HG02678 (cell line): ENCODE measurements around the gene DTX2.
"Not testable (repeated sequence)": the region's sequence is repeated elsewhere in the genome, so short reads cannot be mapped to it uniquely, and the experiment has no call there.

Source experiments
- ATAC-seq: cut with Tn5 transposase; IDR thresholded peaks from one replicate; pipeline ENCODE4 v1.9.1; 2021; ENCODE audit warnings: mild to moderate bottlenecking, moderate library complexity; ENCODE audit not compliant: unreplicated experiment

Gene DTX2

DNA sequence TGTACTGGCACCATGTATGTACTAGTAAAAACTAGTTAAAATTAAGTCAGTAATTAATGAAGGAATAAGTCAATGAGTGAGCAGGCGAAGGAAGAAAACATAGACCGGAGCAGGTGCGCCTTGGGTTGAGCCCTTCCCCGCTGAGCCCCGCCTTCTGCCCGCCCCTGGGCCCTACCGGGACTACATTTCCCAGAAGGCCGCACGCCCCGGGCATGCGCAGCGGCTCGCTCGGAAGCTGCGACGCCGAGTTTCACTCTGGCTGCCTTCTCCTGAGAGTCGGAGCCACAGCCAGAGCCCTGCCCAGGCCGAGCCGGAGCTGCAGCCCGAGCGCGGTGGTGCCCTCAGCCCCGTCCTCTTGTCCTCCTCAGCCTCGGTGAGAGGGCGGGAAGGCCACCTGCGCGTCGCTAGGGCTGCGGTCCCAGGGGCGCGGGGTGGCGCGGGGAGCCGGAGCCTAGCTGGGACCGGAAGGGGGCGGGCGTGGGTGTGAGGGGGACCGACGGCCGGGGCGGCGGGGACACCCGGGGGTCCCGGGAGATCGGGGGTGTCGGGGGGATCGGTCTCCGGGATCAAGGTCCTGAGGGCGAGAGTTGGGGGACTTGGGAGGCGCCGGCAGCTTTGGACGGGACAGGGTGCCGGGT is at the start of gene DTX2:
DTX2 (plus strand) TSS at position 246 of the 638 bp plus-strand sequence. CDS start 18,801 bp downstream, outside the sequence.
- ATAC-seq: peak; percentile 97

- ATAC-seq: no peak
These were observed 49.3 kb upstream of the DTX2 start for GRCh38 chr7:76412249-76412648.

GRCh38 chr7:76417654-76418310 is 43.7 kb upstream of the DTX2 start:
- not testable (repeated sequence) for ATAC-seq

DNA sequence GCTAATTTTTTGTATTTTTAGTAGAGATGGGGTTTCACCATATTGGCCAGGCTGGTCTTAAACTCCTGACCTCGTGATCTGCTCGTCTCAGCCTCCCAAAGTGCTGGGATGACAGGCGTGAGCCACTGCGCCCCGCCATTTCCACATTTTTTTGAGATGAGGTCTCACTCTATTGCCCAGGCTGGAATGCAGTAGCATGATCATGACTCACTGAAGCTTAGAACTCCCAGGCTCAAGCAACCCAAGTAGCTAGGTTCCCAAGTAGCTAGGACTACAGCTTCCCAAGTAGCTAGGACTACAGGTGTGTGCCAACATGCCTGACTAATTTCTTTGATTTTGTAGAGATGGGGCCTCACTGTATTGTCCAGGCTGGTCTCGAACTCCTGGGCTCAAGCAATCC is 40.4 kb upstream of the DTX2 start:
- ATAC-seq: not testable (repeated sequence)

- no peak for ATAC-seq
These were observed 37.7 kb upstream of the DTX2 start for GRCh38 chr7:76423666-76424412.

GRCh38 chr7:76424413-76425111 is 36.9 kb upstream of the DTX2 start, which contains the start of gene ZP3:
ZP3 (plus strand) TSS chr7:76424950; CDS start chr7:76424965, 15 bp downstream.
- peak; percentile 64 for ATAC-seq

DNA sequence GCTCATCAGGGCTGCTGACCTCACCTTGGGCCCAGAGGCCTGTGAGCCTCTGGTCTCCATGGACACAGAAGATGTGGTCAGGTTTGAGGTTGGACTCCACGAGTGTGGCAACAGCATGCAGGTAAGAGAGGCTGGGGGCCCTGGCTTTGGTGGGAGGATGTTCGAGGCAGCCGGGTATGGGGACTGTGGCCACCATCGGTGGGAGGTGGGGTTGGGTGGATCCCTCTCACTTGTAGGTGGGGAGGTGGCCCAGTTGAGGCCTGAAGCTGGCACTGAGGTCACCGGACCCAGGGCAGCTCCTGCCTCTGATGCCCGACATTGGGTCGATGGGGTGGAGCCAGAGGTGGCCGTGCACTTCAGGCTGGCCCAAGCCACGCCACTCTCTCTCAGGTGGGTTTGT is 36.4 kb upstream of the DTX2 start:
- ATAC-seq: no peak

DNA sequence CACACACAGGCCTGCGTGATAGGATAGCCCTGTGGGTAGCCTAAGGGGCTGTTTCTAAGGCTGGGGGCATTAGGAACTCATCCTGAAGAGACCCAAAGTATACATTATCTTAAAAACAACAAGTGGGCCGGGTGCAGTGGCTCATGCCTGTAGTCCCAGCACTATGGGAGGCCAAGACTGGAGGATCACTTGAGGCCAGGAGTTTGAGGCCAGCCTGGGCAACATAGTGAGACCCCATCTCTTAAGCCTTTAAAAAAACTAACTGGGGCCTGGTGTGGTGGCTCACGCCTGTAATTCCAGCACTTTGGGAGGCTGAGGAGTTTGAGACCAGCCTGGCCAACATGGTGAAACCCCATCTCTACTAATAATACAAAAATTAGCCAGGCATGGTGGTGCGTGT is 36.0 kb upstream of the DTX2 start:
- ATAC-seq: not testable (repeated sequence)

GRCh38 chr7:76426246-76426645 is 35.3 kb upstream of the DTX2 start:
- ATAC-seq: no peak

DNA sequence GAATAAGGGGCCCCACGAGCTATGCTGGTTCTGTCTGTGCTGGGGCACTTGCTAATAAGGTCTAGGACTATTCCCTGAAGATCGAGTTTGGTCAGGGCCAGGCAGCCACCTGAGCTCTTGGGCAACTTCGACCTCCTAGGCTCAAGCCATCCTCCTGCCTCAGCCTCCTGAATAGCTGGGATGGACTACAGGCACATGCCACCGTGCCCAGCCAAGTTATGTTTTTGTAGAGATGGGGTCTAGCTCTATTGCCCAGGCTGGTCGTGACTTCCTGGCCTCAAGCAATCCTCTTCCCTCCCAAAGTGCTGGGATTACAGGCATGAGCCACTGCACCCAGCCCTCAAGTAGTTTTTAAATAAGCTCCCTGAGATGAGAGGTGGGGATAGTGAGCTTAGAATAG is 33.9 kb upstream of the DTX2 start:
- ATAC-seq: no peak

DNA sequence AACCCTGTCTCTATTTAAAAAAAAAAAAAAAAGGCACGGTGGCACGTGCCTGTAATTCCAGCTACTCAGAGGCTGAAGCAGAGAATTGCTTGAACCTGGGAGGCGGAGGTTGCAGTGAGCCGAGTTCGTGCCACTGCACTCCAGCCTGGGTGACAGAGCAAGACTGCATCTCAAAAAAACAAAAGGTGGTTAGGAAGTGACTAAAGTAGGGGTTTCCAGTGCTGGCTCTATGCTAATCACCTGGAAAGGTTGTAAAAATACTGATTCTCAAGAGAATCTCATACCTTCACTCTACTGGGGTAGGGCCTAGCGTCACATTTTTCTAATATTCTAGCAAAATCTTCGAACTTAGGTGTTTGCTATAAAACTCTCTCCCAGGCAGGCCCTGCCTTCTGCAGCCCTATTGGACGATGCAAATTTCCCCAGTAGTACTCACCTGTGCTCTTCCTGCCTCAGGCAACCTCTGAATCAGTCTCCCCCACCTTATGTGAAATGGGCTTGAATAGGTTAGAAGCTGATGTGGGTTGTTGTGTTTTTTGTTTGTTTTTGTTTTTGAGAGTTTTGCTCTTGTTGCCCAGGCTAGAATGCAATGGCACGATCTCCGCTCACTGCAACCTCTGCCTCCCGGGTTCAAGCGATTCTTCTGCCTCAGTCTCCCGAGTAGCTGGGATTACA is 33.2 kb upstream of the DTX2 start:
- no peak for ATAC-seq

DNA sequence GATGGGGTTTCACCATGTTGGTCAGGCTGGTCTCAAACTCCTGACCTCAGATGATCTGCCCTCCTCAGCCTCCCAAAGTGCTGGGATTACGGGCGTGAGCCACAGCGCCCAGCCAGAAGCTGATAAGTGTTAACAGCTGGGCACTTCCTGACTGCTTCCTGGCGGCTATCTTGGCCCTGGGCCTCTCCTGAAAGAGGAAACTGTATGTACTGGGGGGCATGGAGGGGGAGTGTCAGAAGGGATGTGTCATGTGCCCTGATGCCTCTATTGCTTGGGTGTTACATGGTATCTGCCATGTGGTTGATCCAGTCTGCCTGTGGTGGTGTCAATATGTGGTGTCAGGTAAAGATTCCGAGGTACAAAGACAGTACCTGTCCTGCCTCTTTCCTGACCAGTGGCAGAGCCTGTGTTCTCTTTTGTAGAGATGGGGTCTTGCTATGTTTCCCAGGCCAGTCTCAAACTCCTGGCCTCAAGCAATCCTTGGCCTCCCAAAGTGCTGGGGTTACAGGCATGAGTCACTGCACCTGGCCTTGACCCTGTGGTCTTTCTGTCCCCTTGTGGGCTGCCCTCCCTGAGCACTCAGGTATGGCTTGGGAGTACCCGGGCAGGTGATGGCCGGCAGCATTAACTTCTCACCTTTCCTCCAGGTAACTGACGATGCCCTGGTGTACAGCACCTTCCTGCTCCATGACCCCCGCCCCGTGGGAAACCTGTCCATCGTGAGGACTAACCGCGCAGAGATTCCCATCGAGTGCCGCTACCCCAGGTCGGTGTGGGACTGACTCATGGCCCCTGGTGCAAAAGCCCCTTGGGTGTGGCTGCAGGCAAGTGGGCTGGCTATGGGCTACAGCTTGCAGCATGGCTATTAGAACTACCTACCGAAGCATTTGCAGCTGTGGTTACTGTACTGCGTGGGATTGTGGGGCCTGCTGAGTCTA is 32.4 kb upstream of the DTX2 start:
- ATAC-seq: no peak

DNA sequence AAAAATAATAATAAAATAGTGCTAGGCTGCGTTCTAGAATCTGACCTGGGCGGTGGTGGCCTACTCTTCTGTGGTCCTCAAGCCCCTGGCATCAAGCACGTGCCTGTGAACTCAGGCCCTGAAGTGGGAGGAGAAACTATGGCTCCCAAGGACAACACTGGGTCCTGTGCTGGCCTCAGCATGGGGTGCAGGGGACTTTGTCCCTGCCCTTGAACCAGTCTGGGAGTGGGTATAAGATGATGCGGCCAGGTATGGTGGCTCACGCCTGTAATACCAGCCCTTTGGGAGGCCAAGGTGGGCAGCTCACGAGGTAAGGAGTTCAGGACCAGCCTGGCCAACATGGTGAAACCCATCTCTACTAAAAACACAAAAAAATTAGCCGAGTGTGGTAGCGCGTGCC is 31.3 kb upstream of the DTX2 start:
- ATAC-seq: no peak

- no peak for ATAC-seq
These were observed 30.7 kb upstream of the DTX2 start for GRCh38 chr7:76430836-76431235.

DNA sequence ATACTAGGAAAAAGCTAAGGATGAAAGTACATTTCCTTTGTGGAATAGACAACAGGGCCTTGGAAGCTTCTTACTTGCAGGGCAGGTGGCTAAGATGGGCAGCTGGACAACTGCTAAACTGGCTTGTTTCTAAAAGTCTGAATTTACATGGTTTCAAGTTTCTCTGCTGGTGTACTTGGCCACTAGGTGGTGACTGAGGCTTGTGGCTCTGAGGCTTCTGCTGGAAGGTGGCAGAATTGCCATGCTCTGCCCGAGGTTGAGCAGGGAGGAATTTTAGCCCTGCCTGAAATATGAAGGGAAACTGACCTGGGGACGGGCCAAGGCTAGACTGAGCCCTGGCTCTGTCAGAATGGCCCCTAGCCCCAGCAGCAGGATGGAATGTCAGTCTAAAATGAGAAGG is 23.6 kb upstream of the DTX2 start:
- ATAC-seq: peak; percentile 64

- not testable (repeated sequence) for ATAC-seq
These were observed 22.2 kb upstream of the DTX2 start for GRCh38 chr7:76439120-76439888.

- ATAC-seq: not testable (repeated sequence)
These were observed 21.1 kb upstream of the DTX2 start for GRCh38 chr7:76440404-76440803.

GRCh38 chr7:76441792-76442191 is 19.7 kb upstream of the DTX2 start:
- ATAC-seq: peak; percentile 46
